Iris pigment epithelial cell (primary cell): ENCODE results near the gene FCER2.
A peak's percentile ranks its signal among the peaks of the same experiment; 100 is the strongest.

ENCODE experiments used
- DNase-seq: peaks from one replicate; pipeline ENCODE4 v3.0.0-alpha.2; 2011; ENCODE audit warnings: low read depth

FCER2 gene

GRCh38 chr19:7645656-7646425, 56.1 kb downstream of the FCER2 start:
- DNase-seq: no peak

GRCh38 chr19:7645163-7645562, 56.8 kb downstream of the FCER2 start:
- no peak for DNase-seq

- no peak for DNase-seq
These were observed 57.4 kb downstream of the FCER2 start for GRCh38 chr19:7644550-7644877.

- peak; percentile 12 for DNase-seq
These were observed 58.0 kb downstream of the FCER2 start for GRCh38 chr19:7643629-7644549.

GRCh38 chr19:7643031-7643415, 58.9 kb downstream of the FCER2 start:
- no peak for DNase-seq

- no peak for DNase-seq
These were observed 59.5 kb downstream of the FCER2 start for GRCh38 chr19:7642295-7643030.

- no peak for DNase-seq
These were observed 60.3 kb downstream of the FCER2 start for GRCh38 chr19:7641290-7642276.

GRCh38 chr19:7640803-7641202, 61.1 kb downstream of the FCER2 start:
- DNase-seq: no peak

- no peak for DNase-seq
These were observed 62.0 kb downstream of the FCER2 start for GRCh38 chr19:7639863-7640348.

GRCh38 chr19:7638802-7639465, 63.0 kb downstream of the FCER2 start:
- DNase-seq: no peak
